Thyroid gland (tissue), 4 donors: ENCODE data around the gene PCDH19.

Experiments
- POLR2A ChIP-seq, 2 donors: fragments of 450-650 bp; IDR thresholded peaks; one replicate each; pipeline ENCODE4 v1.6.1; 2017; ENCODE audit warnings: antibody characterized with exemption in 2 of 2, mild to moderate bottlenecking in 2 of 2, moderate library complexity in 1 of 2
- TF ChIP-seq, protein P1 (sequence below), 6 experiments: fragments of 200-600 bp in 3 of 6; fragments of 450-650 bp in 3 of 6; sonication (generic) in 3 of 6; IDR thresholded peaks; one replicate each; pipeline ENCODE4 v1.5.1; 2016 to 2019; ENCODE audit warnings: antibody characterized with exemption in 6 of 6, mild to moderate bottlenecking in 2 of 6, inconsistent platforms in 1 of 6, moderate library complexity in 1 of 6

DNA sequence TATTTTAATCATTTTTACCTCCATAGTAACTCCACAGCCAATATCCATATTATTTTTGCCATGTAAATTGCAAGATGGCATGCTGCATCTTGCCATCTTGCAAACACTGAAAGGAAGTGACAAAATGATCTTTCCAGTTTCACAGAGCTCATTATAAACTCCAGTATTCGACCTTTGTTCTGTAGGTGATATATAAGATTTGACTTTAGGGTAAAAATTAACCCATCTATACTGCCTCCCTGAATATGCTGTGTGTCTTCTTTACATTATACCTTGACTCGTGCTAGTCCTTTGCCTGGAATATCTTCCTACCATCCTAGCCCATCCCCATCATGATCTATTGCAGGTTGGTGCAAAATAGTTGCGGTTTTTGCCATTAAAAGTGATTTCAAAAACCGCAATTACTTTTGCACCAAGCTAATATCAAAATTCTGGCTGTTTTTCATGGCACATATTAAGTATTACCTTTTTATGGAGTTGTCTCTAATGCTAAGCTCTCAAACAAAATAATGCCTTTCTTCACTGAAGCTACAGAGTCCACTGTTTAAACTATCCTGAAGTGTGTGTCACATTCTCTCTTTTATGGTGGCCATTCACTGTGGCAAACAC is 161.1 kb downstream of the PCDH19 start:
- TF ChIP-seq POLR2A (IDR thresholded peaks at IDR 0.05): no peak
- TF ChIP-seq, protein P1, sequence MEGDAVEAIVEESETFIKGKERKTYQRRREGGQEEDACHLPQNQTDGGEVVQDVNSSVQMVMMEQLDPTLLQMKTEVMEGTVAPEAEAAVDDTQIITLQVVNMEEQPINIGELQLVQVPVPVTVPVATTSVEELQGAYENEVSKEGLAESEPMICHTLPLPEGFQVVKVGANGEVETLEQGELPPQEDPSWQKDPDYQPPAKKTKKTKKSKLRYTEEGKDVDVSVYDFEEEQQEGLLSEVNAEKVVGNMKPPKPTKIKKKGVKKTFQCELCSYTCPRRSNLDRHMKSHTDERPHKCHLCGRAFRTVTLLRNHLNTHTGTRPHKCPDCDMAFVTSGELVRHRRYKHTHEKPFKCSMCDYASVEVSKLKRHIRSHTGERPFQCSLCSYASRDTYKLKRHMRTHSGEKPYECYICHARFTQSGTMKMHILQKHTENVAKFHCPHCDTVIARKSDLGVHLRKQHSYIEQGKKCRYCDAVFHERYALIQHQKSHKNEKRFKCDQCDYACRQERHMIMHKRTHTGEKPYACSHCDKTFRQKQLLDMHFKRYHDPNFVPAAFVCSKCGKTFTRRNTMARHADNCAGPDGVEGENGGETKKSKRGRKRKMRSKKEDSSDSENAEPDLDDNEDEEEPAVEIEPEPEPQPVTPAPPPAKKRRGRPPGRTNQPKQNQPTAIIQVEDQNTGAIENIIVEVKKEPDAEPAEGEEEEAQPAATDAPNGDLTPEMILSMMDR (IDR thresholded peaks at IDR 0.05): no peak
